Spleen (tissue), 13 donors: Measurements from ENCODE around the gene FBLN1. TPM values are rescaled to one million over a fixed set of nuclear protein-coding genes. Genes with fewer than 3 reads are reported as not detected.

Experiments used
- DNase-seq: peaks from one replicate; pipeline ENCODE4 v3.0.0-alpha.2; 2020
- H3K27ac ChIP-seq, 8 donors: fragments of 200-600 bp; sonication (generic) in 7 of 8; 1 replicate in 4 of 8; 2 replicates in 4 of 8; pipeline versions ENCODE4 v1.5.0 to v1.8.0; 2016 to 2021; ENCODE audit warnings: inconsistent platforms in 4 of 8, mild to moderate bottlenecking in 4 of 8, moderate library complexity in 1 of 8
- H3K27me3 ChIP-seq, 7 donors: fragments of 200-600 bp; sonication (generic) in 6 of 7; replicated peaks in 1 of 7; 1 replicate in 4 of 7; 2 replicates in 3 of 7; pipeline versions ENCODE4 v1.5.0 to v1.8.0; 2016 to 2021; ENCODE audit warnings: inconsistent platforms in 3 of 7, mild to moderate bottlenecking in 1 of 7
- H3K36me3 ChIP-seq, 6 donors: fragments of 200-600 bp; sonication (generic) in 5 of 6; 1 replicate in 4 of 6; 2 replicates in 2 of 6; pipeline versions ENCODE4 v1.5.0 to v1.8.0; 2016 to 2021; ENCODE audit warnings: inconsistent platforms in 2 of 6
- H3K4me1 ChIP-seq, 6 donors: fragments of 200-600 bp; sonication (generic) in 5 of 6; 1 replicate in 3 of 6; 2 replicates in 3 of 6; pipeline versions ENCODE4 v1.5.0 to v1.8.0; 2016 to 2021; ENCODE audit warnings: inconsistent platforms in 3 of 6
- H3K4me3 ChIP-seq, 8 donors: fragments of 200-600 bp; sonication (generic) in 7 of 8; 1 replicate in 4 of 8; 2 replicates in 4 of 8; pipeline versions ENCODE4 v1.5.0 to v1.8.0; 2016 to 2021; ENCODE audit warnings: inconsistent platforms in 4 of 8, mild to moderate bottlenecking in 4 of 8, moderate library complexity in 2 of 8
- H3K9me3 ChIP-seq, 8 donors: fragments of 200-600 bp; sonication (generic) in 7 of 8; 1 replicate in 4 of 8; 2 replicates in 4 of 8; pipeline versions ENCODE4 v1.5.0 to v1.8.0; 2016 to 2021; ENCODE audit warnings: inconsistent platforms in 4 of 8
- CTCF ChIP-seq, 11 experiments: fragments of 200-600 bp in 7 of 11; fragments of 450-650 bp in 4 of 11; sonication (generic) in 4 of 11; IDR thresholded peaks in 8 of 11; conservative IDR thresholded peaks in 3 of 11; 1 replicate in 7 of 11; 2 replicates in 4 of 11; pipeline versions ENCODE4 v1.4.0 to v1.8.0; 2016 to 2021; ENCODE audit warnings: antibody characterized with exemption in 11 of 11, inconsistent platforms in 4 of 11, mild to moderate bottlenecking in 1 of 11
- POLR2A ChIP-seq, 3 donors: fragments of 450-650 bp; IDR thresholded peaks; one replicate each; pipeline ENCODE4 v1.5.1; 2017; ENCODE audit warnings: antibody characterized with exemption in 3 of 3, mild to moderate bottlenecking in 1 of 3
- POLR2AphosphoS5 ChIP-seq, 3 donors: sonication (generic); formaldehyde crosslinking; IDR thresholded peaks; one replicate each; pipeline ENCODE4 v1.5.1; 2017; ENCODE audit warnings: antibody characterized with exemption in 3 of 3
- WGBS, 5 donors: extraction: QIAGEN DNeasy Blood & Tissue Kit in 3 of 5; methylation state at CpG; one replicate each; pipeline versions ENCODE4 v1.1.5 to v1.1.7; 2013 to 2018; 5-methylcytosine and 5-hydroxymethylcytosine counted together
- intact Hi-C: fragments of 100-400 bp; cut with DNase I; formaldehyde crosslinking; loops from one replicate; pipeline ENCODE4 v1.15.0; 2023; ENCODE audit warnings: low total_unique reads
- long read RNA-seq, 2 donors: transcript quantifications; one replicate each; lab custom pipeline, GENCODE V29; 2026
- polyA plus RNA-seq, 3 donors: library from polyadenylated mRNA; stranded (reverse); fragments of 200-250 nt; gene quantifications; one replicate each; pipeline ENCODE4 v1.2.1, GENCODE V29; 2013
- total RNA-seq, 7 donors: library from RNA; depleted of rRNA in 3 of 7; stranded (reverse); fragments of >200 nt in 3 of 7; fragmentation: NEBNext Ultra II Directional in 4 of 7; extraction: Animal tissue kit (Norgen Biotek cat#: 25700) in 4 of 7; gene quantifications; one replicate each; pipeline versions ENCODE4 v1.1.0 to v1.2.1, GENCODE V29; 2016 to 2021
- donor health status: healthy with polysubstance abuse.
- donor health status: DM: no; HTN: no; CAD: no; lungs with moderate emphysema.
- donor health status: DM: no; HTN: no; CAD: no.
- donor health status: Bipolar disorder and iron deficiency.
- donor health status: healthy.
- donor health status: DM: no; HTN: no; CAD: no.
- donor health status: DM: yes; HTN: yes; CAD: no.

The FBLN1 gene
- total RNA-seq (10 to 100 TPM in 5 of 7 donors, 1 to 10 TPM in 2; 5.2 to 20.3 (median 13.5) TPM), polyA plus RNA-seq (10 to 100 TPM in 1 of 3 donors, 1 to 10 TPM in 2; 1.9 to 10.4 (median 6.1) TPM)
- long read RNA-seq, donor 1, transcript FBLN1-201 (15 exons, 2,251 nt): major isoform, 10 of 11 reads
- long read RNA-seq, donor 1, partial matches to known transcripts: 0 of 11 reads
- long read RNA-seq, donor 1, other reads (novel, unspliced or antisense): 0 of 11 reads
- long read RNA-seq, donor 2, transcript FBLN1-202 (17 exons, 2,896 nt): minor isoform, 8 of 55 reads
- long read RNA-seq, donor 2, transcript FBLN1-201 (15 exons, 2,251 nt): major isoform, 20 of 55 reads
- long read RNA-seq, donor 2, partial matches to known transcripts: 27 of 55 reads
- long read RNA-seq, donor 2, other reads (novel, unspliced or antisense): 0 of 55 reads

GRCh38 chr22:45502215-45503049 is at the start of gene FBLN1:
Gene FBLN1, plus strand, starts transcription at chr22:45502883. Its CDS starts 103 bp downstream, at chr22:45502986.
- DNase-seq: no peak
- Histone ChIP-seq H3K27me3 (peaks cover 0 to 79% (median 30%) of the 10 kb centered on the region in 7 donors), H3K4me1 (peaks cover 0 to 31% (median 15%) of the 10 kb centered on the region in 6 donors), H3K4me3 (peak within 1 kb of the TSS in 7 of 8 donors; percentile 17 to 64 (median 32)), H3K9me3 (no peaks in the 10 kb centered on the region), H3K27ac (peak within 1 kb of the TSS in 1 of 8 donors; percentile 45), H3K36me3 (no peaks in the 10 kb centered on the region)
- intact Hi-C loops: no loop called here
- TF ChIP-seq POLR2A (IDR thresholded peaks at IDR 0.05) (no peak), CTCF (IDR thresholded peaks at IDR 0.05 in 8 of 11, conservative IDR thresholded peaks at IDR 0.05 in 3 of 11) (no peak), POLR2AphosphoS5 (IDR thresholded peaks at IDR 0.05) (peak in 1 of 3 donors; percentile 29)
- WGBS, 5 donors: 8 to 27% (median 14%) methylated on average over 19 to 89 of the region's 89 CpGs

- no peak overlapping the region for H3K27ac ChIP-seq
- TF ChIP-seq POLR2AphosphoS5 (IDR thresholded peaks at IDR 0.05) (no peak), CTCF (IDR thresholded peaks at IDR 0.05 in 8 of 11, conservative IDR thresholded peaks at IDR 0.05 in 3 of 11) (no peak), POLR2A (IDR thresholded peaks at IDR 0.05) (no peak)
- peaks cover 0 to 8% (median 0%) of the 10 kb centered on the region in 7 donors for H3K27me3 ChIP-seq
- H3K36me3 ChIP-seq: no peaks in the 10 kb centered on the region
- no peaks in the 10 kb centered on the region for H3K9me3 ChIP-seq
- H3K4me1 ChIP-seq: no peaks in the 10 kb centered on the region
- 89 to 97% (median 90%) methylated on average over 5 to 6 of the region's 6 CpGs for WGBS, 5 donors
- no peak for DNase-seq
- no peak overlapping the region for H3K4me3 ChIP-seq
- intact Hi-C loops: no loop called here
These were observed 48.9 kb upstream of the FBLN1 start for GRCh38 chr22:45453764-45454163.

- peaks cover 0 to 8% (median 0%) of the 10 kb centered on the region in 7 donors for H3K27me3 ChIP-seq
- 67 to 75% (median 70%) methylated on average over 4 of the region's 4 CpGs for WGBS, 5 donors
- no peak for DNase-seq
These were observed 48.4 kb upstream of the FBLN1 start for GRCh38 chr22:45454275-45454674.

More at GRCh38 chr22:45454275-45454674, 48.4 kb upstream of the FBLN1 start:
- Histone ChIP-seq H3K36me3 (no peaks in the 10 kb centered on the region), H3K4me1 (no peaks in the 10 kb centered on the region), H3K9me3 (no peaks in the 10 kb centered on the region), H3K4me3 (no peak overlapping the region), H3K27ac (no peak overlapping the region)
- TF ChIP-seq CTCF (IDR thresholded peaks at IDR 0.05 in 8 of 11, conservative IDR thresholded peaks at IDR 0.05 in 3 of 11) (no peak), POLR2AphosphoS5 (IDR thresholded peaks at IDR 0.05) (no peak), POLR2A (IDR thresholded peaks at IDR 0.05) (no peak)
- intact Hi-C loops: no loop called here
